GM18951 (cell line): ENCODE data around the gene DNPH1.
A peak's percentile ranks its signal among the peaks of the same experiment; 100 is the strongest.

Experiments
- POLR2A ChIP-seq: IDR thresholded peaks from 4 replicates; pipeline ENCODE4 v1.6.1; 2011; ENCODE audit warnings: mild to moderate bottlenecking; ENCODE audit not compliant: insufficient read length, insufficient read depth; ENCODE audit errors: extremely low read depth
- in situ Hi-C: fragments of 300-500 bp; cut with MboI; formaldehyde crosslinking; loops from one replicate; pipeline ENCODE4 v1.12.0; 2022; ENCODE audit warnings: low sequenced_read_pairs, mixed read lengths, inconsistent platforms; ENCODE audit not compliant: unreplicated experiment

The DNPH1 gene

DNA sequence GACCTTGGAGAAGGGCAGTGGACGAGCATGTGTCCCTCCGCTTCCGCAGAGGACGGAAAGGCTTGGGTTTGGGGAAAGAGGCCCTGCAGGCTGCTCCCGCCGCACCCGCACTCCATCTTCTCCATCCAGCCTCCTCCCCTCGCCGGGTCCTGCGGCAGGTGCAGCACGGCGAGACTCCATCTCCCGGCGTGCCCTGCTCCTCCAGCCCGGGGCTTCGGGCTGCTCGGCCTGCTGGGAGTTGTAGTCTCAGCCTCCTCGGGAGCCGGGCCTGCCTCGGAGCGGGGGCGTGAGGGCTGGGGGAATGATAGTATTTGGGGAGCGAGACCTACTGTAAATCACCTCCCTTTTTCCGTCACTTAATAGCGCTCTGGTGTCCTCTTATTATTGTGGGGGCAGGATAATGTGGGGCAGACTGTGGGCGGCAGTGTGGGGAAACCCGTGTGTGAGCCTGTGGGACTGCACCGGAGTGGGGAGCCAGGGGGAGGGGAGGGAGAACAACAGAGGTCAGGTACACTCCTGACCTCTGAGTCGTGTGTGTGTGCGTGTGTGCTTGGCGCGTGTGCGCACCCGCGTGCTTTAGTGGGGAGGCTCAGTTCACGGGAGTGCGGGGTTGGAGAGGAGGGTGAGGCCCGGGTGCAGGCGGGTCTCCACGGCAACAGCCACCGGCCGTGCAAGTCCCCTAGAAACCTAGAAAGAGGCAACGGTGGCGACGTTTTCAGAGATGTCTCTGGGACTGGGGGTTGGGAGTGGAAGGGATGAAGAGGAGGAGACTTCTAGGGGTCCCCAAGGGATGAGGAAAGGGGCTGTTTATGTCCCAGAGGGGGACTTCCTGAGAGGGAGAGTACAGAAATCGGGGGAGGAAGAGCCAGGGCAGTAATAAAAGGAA, 18.1 kb upstream of the DNPH1 start:
- in situ Hi-C loops, result no loop called here

DNA sequence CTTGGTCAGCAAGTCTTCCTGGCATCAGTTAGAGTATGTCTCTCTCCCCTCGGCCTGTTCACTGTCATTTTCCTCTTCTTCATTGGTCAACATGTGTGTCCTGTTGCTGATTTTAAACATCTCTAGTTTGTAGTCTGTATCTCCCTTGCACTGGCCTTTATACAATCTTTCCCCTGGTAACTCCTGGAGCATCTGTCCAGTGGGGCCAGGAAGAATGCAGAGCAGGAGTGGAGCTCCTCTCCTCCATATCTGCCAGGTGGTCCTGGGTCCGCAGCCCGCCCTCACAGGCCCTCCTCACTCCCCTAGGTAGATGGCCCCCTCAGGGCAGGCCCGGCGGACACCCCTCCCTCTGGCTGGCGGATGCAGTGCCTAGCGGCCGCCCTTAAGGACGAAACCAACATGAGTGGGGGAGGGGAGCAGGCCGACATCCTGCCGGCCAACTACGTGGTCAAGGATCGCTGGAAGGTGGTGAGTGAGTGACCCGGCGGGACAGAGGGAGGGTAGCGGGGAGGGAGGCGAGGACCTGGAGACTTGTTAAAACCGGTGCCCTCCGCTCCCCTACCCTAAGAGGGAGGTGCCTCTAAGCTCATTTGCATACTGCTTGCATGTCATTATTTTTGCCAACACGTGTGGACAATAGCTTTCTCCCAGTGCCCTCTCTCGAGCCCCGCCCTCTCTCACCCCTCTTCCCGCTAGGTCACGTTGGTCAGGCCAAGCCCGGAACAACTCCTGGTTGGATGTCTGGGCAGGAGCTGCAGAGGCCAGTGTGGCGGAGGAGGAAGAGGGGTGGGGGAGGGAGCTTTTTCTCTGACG, 17.2 kb upstream of the DNPH1 start:
- in situ Hi-C loops, result no loop called here
- TF ChIP-seq POLR2A, result no peak

More for the DNA sequence above, 18.1 kb upstream of the DNPH1 start:
- TF ChIP-seq POLR2A, result peak; percentile 40

DNA sequence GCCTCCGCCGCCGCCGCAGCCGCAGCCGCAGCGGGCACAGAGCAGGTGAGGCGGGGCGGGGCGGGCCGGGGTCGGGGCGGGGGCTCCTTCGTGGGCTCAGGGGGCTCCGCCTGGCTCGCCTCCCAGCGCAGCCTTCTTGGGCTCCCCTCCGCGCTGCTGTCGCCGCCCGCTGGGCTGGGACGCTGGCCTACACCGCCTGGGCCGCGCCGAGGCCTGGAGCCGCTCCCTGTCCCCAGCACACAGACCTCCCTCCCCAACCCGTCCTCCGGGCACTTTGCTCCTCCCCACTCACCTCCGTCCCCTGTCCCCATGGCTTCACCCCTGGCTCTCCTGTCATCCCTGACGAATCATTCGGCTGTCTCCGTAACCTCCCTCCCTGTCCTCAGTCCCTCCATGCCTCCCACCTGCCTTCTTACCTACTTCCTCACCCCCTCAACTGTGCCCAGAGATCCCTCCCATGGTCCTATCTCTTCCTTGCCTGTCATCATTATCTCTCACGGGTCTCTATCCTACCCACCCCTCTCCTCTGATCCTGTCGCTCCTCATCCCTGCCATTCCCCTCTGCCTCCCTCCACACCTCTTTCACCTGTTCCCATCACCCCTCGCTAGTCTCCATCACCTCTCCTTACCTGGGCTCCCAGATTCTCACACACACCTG, 14.5 kb upstream of the DNPH1 start:
- in situ Hi-C loops, result no loop called here
- no peak for TF ChIP-seq POLR2A

DNA sequence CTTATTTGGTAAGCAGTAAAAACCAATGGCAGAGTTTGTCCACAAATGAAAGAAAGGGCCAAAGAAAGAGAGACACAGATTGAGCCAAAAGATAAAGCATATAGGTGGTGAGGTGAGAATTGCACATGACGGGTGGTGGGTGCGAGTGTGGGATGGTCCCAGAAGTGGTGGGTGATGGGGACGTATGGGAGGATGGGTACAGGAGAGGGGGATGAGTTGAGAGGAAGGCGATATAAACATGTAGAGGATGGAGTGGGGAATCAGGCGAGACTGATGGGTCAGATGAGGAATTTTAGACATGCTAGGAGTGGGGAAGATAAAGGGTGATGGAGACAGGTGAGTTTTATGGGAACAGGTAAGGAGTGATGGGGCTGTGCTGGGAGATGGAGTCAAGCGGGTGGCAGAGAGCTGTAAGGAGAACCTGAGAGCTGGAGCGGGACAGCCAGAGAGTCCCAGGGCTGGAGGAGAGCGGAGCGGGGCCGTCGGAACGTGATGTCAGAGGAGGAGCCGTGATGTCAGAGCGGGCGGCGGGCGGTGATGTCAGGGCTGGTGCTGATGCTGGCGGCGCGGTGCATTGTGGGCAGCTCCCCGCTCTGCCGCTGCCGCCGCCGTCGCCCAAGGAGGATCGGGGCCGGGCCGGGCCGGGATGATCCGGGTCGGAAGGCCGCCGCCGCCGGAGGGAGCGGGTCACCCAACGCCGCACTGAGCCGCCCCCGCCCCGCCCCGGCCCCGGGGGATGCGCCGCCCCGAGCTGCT, 13.8 kb upstream of the DNPH1 start, which contains the start of gene TTBK1:
TSS of gene TTBK1 (plus strand) at position 574 of the 756 bp plus-strand sequence. CDS start 3,180 bp downstream, outside the sequence.
- in situ Hi-C loops, result no loop called here
- TF ChIP-seq POLR2A, result no peak

DNA sequence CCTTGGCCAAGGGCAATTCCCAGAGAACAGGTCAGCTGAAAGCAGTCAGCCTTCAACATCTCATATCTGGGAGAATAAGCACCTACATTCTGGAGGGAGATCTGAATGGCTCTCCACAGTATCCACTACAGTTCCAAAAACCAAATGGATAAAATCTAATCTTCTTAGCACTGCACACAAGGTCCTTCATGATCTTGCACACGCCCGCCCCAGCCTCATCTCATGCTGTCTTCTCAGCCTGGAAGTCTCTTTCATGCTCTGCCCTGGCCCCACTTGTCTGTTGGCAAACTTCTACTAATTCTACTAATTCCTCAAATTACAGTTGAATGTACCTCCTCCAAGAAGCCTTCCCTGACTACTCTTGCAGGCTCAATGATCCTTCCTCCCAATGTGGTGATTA, 12.2 kb upstream of the DNPH1 start:
- TF ChIP-seq POLR2A, result no peak
- in situ Hi-C loops, result no loop called here

DNA sequence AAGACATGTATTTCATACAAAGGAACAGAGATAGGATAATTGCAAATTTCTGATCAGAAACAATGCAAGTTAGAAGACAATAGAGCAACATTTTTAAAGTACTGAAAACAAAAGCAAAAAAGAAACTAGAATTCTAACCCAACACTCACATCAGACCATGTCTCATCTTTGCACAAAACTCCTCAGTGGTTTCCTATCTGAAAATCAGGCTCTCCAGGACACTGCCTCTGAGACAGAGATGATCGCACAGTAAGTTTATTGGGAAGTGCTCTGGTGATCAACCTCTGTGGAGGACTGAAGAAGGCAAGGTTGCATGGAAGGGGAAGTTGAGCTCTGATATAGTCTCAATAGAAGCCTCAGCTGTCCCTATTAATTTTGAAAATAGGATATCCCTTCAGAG, 11.7 kb upstream of the DNPH1 start:
- TF ChIP-seq POLR2A, result no peak
- in situ Hi-C loops, result no loop called here

DNA sequence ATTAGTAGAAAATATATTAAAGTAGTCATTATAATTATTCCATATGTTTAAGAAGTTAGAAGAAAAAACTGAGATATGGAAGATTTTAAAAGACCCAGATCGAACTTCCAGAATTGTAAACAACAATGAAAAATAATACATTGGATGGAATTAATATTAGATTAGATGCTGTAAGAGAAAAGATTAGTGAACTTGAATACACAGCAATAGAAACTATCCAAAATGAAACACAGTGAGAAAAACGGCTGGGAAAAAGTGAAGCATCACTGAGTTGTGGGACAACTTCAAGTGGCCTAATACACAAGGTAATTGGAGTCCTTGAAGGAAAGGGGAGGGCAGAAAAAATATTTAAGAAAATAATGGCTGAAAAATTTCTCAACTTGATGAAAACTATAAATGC, 9.8 kb upstream of the DNPH1 start:
- no peak for TF ChIP-seq POLR2A
- in situ Hi-C loops, result no loop called here

DNA sequence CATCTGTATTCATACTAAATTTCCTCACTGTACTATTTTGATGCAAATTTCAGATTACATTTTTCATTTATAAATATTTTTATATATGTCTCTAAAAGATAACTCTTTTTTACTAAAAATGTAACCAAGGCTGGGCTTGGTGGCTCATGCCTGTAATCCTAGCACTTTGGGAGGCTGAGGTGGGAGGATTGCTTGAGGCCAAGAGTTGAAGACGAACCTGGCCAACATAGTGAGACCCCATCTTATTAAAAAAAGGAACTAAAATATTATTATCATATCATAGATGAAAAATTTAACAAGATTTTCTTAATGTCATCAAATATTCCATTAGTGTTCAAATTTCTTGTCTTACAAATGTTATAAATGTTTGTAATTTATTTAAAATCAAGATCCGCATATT, 6.6 kb upstream of the DNPH1 start:
- in situ Hi-C loops, result no loop called here
- TF ChIP-seq POLR2A, result no peak

DNA sequence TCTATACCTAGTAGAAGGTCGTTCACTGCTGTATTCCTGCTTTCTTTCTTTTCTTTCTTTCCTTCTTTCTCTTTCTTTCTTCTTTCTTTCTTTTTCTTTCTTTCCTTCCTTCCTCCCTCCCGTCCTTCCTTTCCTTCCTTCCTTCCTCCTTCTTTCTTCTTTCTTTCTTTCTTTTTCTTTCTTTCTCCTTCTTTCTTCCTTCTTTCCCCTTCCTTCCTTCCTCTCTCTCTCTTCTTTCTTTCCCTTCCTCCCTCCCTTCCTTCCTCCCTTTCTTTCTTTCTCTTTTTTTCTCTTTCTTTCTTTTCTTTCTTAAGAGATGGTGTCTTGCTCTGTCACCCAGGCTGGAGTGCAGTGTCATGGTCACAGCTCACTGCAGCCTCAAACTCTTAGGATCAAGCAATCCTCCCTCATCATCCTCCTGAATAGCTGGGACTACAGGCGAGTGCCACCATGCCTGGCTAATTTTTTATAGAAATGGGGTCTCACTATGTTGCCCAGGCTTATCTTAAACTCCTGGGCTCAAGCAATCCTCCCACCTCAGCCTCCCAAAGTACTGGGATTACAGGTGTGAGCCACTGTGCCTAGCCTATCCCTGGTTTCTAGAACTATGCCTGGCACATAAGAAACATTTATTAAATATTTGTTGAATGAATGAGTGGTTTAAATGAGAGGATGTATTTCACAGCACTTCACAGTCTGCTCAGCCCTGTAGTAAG, 2.6 kb upstream of the DNPH1 start:
- in situ Hi-C loops, result no loop called here
- no peak for TF ChIP-seq POLR2A

DNA sequence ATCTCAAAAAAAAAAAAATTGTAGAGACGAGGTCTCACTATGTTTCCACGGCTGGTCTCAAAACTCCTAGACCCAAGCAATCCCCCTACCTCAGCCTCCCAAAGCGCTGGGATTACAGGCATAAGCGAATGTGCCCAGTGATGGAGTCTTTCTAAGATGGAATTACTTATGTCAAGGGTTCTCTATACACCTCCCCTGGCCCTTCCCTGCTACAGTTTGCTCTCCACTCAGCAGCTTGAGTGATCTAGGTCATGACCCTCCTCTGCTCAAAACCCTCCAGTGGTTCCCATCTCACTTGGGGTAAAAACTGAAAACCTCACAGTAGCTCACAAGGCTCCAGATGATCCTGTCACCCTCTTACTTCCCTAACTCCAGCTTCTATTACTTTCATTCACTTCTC, 1.8 kb upstream of the DNPH1 start:
- in situ Hi-C loops, result no loop called here
- no peak for TF ChIP-seq POLR2A

DNA sequence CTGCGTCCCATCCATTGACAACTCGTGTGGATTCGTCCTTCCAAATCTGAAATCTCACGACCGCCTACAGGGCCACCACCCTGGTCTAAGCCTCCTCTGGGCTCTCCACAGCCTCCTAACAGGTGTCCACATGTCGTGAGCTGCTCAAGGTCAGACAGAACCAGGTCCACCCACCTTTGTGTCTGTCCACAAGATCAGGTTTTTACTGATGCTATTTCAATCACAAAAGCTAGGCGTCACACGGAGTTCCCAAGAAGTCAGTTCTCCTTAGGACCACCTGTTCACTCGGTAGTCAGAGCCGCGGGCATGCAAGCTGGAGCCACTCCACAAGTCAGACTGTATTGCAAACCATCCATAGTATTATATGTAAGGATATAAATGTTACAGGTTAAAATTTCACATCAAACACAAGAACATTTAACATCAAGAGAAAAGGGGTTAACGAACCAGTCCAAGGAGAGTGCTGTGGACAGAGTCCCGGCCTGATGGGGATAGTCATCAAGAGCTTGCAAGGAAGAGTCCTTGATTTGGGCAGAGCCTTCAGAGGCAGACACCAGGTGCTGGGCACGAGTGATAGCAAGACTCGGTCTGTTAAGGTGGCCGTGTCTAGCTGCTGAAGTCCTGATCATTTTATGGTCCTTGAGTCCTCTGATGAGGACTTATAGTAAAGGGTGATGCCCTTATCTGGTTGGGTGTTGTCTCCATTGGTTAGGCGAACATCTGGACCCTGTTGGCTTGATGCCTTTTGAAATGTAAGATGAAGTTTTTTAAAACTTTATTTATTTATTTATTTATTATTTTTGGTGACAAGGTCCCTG, 731 bp upstream of the DNPH1 start:
- no peak for TF ChIP-seq POLR2A
- in situ Hi-C loops, result no loop called here
